Gastrocnemius medialis (tissue), 4 donors: ENCODE data around the gene CHCHD4. TPM values are rescaled to one million over a fixed set of nuclear protein-coding genes. Genes with fewer than 3 reads are reported as not detected.
A peak's percentile ranks its signal among the peaks of the same experiment; 100 is the strongest.

Experiments used
- ATAC-seq, 2 donors: fragments of 150-250 bp; one replicate each; pipeline ENCODE4 v1.9.1; 2016
- DNase-seq, 2 donors: peaks; one replicate each; pipeline ENCODE4 v3.0.0-alpha.2; 2019
- H3K27ac ChIP-seq, 4 donors: fragments of 200-600 bp; sonication (generic); 1 replicate in 1 of 4; 2 replicates in 3 of 4; pipeline ENCODE4 v1.5.1; 2016 to 2018; ENCODE audit warnings: mild to moderate bottlenecking in 2 of 4, moderate library complexity in 1 of 4
- H3K27me3 ChIP-seq, 3 donors: fragments of 200-600 bp; sonication (generic) in 2 of 3; 1 replicate in 1 of 3; 2 replicates in 2 of 3; pipeline versions ENCODE4 v1.5.1 to v1.6.0; 2016 to 2019; ENCODE audit warnings: mild to moderate bottlenecking in 1 of 3, moderate library complexity in 1 of 3
- H3K36me3 ChIP-seq, 2 donors: fragments of 200-600 bp; sonication (generic) in 1 of 2; one replicate each; pipeline ENCODE4 v1.5.1; 2017 to 2018
- H3K4me1 ChIP-seq, 2 donors: fragments of 200-600 bp; sonication (generic) in 1 of 2; one replicate each; pipeline ENCODE4 v1.5.1; 2016 to 2017; ENCODE audit warnings: mild to moderate bottlenecking in 2 of 2
- H3K4me3 ChIP-seq, 4 donors: fragments of 200-600 bp; sonication (generic) in 3 of 4; 1 replicate in 1 of 4; 2 replicates in 3 of 4; pipeline ENCODE4 v1.5.1; 2016 to 2019; ENCODE audit warnings: mild to moderate bottlenecking in 2 of 4
- H3K9me3 ChIP-seq, 3 donors: fragments of 200-600 bp; sonication (generic) in 2 of 3; 1 replicate in 1 of 3; 2 replicates in 2 of 3; pipeline ENCODE4 v1.5.1; 2016 to 2019
- POLR2A ChIP-seq, 2 donors: fragments of 450-650 bp; IDR thresholded peaks; one replicate each; pipeline ENCODE4 v1.6.1; 2017; ENCODE audit warnings: antibody characterized with exemption in 2 of 2, mild to moderate bottlenecking in 2 of 2, moderate library complexity in 2 of 2
- in situ Hi-C, 4 donors: fragments of 200-750 bp; cut with MboI; loops; one replicate each; pipeline versions ENCODE4 v1.15.0 to v1.8.0; 2017; ENCODE audit warnings: low sequenced_read_pairs in 4 of 4
- intact Hi-C: fragments of 100-400 bp; cut with DNase I; formaldehyde crosslinking; loops from one replicate; pipeline ENCODE4 v1.15.1; 2023; ENCODE audit warnings: low total_unique reads
- total RNA-seq, 4 donors: library from RNA; depleted of rRNA; stranded (reverse); fragments of >200 nt; gene quantifications; one replicate each; pipeline versions ENCODE4 v1.1.0 to v1.2.3, GENCODE V29; 2016
- TF ChIP-seq, protein P1 (sequence below), 5 experiments: fragments of 450-650 bp in 3 of 5; fragments of 200-600 bp in 2 of 5; sonication (generic) in 2 of 5; IDR thresholded peaks in 4 of 5; conservative IDR thresholded peaks in 1 of 5; 1 replicate in 4 of 5; 2 replicates in 1 of 5; pipeline ENCODE4 v1.5.1; 2016 to 2019; ENCODE audit warnings: antibody characterized with exemption in 5 of 5, mild to moderate bottlenecking in 3 of 5, moderate library complexity in 3 of 5

CHCHD4 gene
- total RNA-seq, 4 donors from 2014 or later: 16.2 to 49.4 (median 22.8) TPM

- no peaks in the 10 kb centered on the region for H3K27me3 ChIP-seq
- no peak overlapping the region for H3K4me3 ChIP-seq
- intact Hi-C loops (no loop called here), in situ Hi-C loops (loop anchor here in 1 of 4 donors (25.0 kb wide), 1 partner anchor 914 kb away; the partner anchor contains the start of gene MRPS25)
- peaks cover 23 to 24% of the 10 kb centered on the region in 2 donors for H3K4me1 ChIP-seq
- no peak for ATAC-seq
- no peak overlapping the region for H3K27ac ChIP-seq
- H3K9me3 ChIP-seq: no peaks in the 10 kb centered on the region
- peaks cover 0 to 34% of the 10 kb centered on the region in 2 donors for H3K36me3 ChIP-seq
- TF ChIP-seq, protein P1, sequence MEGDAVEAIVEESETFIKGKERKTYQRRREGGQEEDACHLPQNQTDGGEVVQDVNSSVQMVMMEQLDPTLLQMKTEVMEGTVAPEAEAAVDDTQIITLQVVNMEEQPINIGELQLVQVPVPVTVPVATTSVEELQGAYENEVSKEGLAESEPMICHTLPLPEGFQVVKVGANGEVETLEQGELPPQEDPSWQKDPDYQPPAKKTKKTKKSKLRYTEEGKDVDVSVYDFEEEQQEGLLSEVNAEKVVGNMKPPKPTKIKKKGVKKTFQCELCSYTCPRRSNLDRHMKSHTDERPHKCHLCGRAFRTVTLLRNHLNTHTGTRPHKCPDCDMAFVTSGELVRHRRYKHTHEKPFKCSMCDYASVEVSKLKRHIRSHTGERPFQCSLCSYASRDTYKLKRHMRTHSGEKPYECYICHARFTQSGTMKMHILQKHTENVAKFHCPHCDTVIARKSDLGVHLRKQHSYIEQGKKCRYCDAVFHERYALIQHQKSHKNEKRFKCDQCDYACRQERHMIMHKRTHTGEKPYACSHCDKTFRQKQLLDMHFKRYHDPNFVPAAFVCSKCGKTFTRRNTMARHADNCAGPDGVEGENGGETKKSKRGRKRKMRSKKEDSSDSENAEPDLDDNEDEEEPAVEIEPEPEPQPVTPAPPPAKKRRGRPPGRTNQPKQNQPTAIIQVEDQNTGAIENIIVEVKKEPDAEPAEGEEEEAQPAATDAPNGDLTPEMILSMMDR (IDR thresholded peaks at IDR 0.05 in 4 of 5, conservative IDR thresholded peaks at IDR 0.05 in 1 of 5): no peak
- TF ChIP-seq POLR2A (IDR thresholded peaks at IDR 0.05): no peak
- no peak for DNase-seq
Measured at GRCh38 chr3:14148041-14148985, 23.6 kb upstream of the CHCHD4 start.

DNA sequence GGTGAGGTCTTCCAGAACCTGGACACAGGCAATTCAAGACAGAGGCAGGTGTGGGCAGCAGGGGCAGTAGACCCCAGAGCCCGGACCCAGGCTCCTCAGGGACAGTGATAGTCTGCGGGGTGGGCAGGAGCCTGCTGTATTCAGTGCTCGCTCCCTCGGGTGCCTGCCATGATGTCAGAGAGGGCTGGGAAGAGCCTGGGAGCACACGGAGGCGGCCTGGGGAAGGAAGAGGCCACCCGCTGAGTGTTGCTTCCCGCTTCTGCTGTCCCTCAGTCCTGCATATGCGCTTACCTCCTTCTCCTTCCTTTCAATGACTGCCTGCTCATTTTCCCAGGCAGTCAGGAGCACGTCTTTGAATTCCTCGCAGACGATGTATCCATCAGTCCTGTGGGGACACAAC, 22.9 kb upstream of the CHCHD4 start:
- in situ Hi-C loops (loop anchor here in 1 of 4 donors (25.0 kb wide), 1 partner anchor 915 kb away; the partner anchor contains the start of gene MRPS25), intact Hi-C loops (no loop called here)
- TF ChIP-seq POLR2A (IDR thresholded peaks at IDR 0.05): no peak
- TF ChIP-seq, protein P1 (IDR thresholded peaks at IDR 0.05 in 4 of 5, conservative IDR thresholded peaks at IDR 0.05 in 1 of 5): no peak
- peaks cover 24 to 26% of the 10 kb centered on the region in 2 donors for H3K4me1 ChIP-seq
- no peak for DNase-seq
- no peaks in the 10 kb centered on the region for H3K27me3 ChIP-seq
- no peak overlapping the region for H3K4me3 ChIP-seq
- H3K9me3 ChIP-seq: no peaks in the 10 kb centered on the region
- H3K27ac ChIP-seq: no peak overlapping the region
- no peak for ATAC-seq
- H3K36me3 ChIP-seq: peaks cover 0 to 36% of the 10 kb centered on the region in 2 donors

- intact Hi-C loops: no loop called here
- H3K27ac ChIP-seq: peak overlapping the region in 3 of 4 donors; percentile 7 to 97 (median 9)
- peaks cover 24 to 26% of the 10 kb centered on the region in 2 donors for H3K4me1 ChIP-seq
- H3K9me3 ChIP-seq: no peaks in the 10 kb centered on the region
- ATAC-seq: no peak
- H3K36me3 ChIP-seq: peaks cover 0 to 38% of the 10 kb centered on the region in 2 donors
- H3K4me3 ChIP-seq: no peak overlapping the region
- TF ChIP-seq, protein P1 (IDR thresholded peaks at IDR 0.05 in 4 of 5, conservative IDR thresholded peaks at IDR 0.05 in 1 of 5): no peak
- TF ChIP-seq POLR2A (IDR thresholded peaks at IDR 0.05): no peak
- no peaks in the 10 kb centered on the region for H3K27me3 ChIP-seq
- no peak for DNase-seq
- in situ Hi-C loops: loop anchor here in 1 of 4 donors (25.0 kb wide), 1 partner anchor 915 kb away; the partner anchor contains the start of gene MRPS25
Measured at GRCh38 chr3:14147066-14147435, 22.4 kb upstream of the CHCHD4 start.

- no peaks in the 10 kb centered on the region for H3K27me3 ChIP-seq
- in situ Hi-C loops (loop anchor here in 1 of 4 donors (25.0 kb wide), 1 partner anchor 916 kb away; the partner anchor contains the start of gene MRPS25), intact Hi-C loops (no loop called here)
- H3K36me3 ChIP-seq: peaks cover 0 to 40% of the 10 kb centered on the region in 2 donors
- no peak for DNase-seq
- no peak overlapping the region for H3K4me3 ChIP-seq
- peaks cover 24 to 26% of the 10 kb centered on the region in 2 donors for H3K4me1 ChIP-seq
- TF ChIP-seq, protein P1 (IDR thresholded peaks at IDR 0.05 in 4 of 5, conservative IDR thresholded peaks at IDR 0.05 in 1 of 5): no peak
- TF ChIP-seq POLR2A (IDR thresholded peaks at IDR 0.05): no peak
- H3K27ac ChIP-seq: peak overlapping the region; percentile 29 to 97 (median 80)
- ATAC-seq: no peak
- no peaks in the 10 kb centered on the region for H3K9me3 ChIP-seq
Measured at GRCh38 chr3:14146381-14147065, 21.9 kb upstream of the CHCHD4 start.
